ENCODE results near the gene ERC2. TPM values are rescaled to one million over a fixed set of nuclear protein-coding genes. Genes with fewer than 3 reads are reported as not detected.

Gene ERC2
- total and polyA plus RNA-seq, 8 donors: 1.2 to 4.8 (median 2.3) TPM

- 74 to 97% methylated on average over 5 of the region's 5 CpGs for WGBS, 2 donors
- no peak for ATAC-seq
- Histone ChIP-seq H3K4me1 (no peaks in the 10 kb centered on the region), H3K4me3 (no peak overlapping the region), H3K27ac (no peak overlapping the region), H3K27me3 (no peaks in the 10 kb centered on the region), H3K9me3 (no peaks in the 10 kb centered on the region), H3K36me3 (no peaks in the 10 kb centered on the region)
- TF ChIP-seq CTCF (IDR thresholded peaks at IDR 0.05): no peak
- no peak for DNase-seq
- FAIRE-seq: no peak
- intact Hi-C loops (cut with DNase I): loop anchor here in 1 of 3 donors (10.0 kb wide), 1 partner anchor 411 kb away; the partner anchor contains the start of gene WNT5A
These were observed 572.2 kb downstream of the ERC2 start for GRCh38 chr3:55895897-55896566.

GRCh38 chr3:55894605-55895004 is 573.7 kb downstream of the ERC2 start:
- Histone ChIP-seq H3K36me3 (no peaks in the 10 kb centered on the region), H3K27me3 (no peaks in the 10 kb centered on the region), H3K9me3 (no peaks in the 10 kb centered on the region), H3K4me3 (no peak overlapping the region), H3K4me1 (no peaks in the 10 kb centered on the region), H3K27ac (no peak overlapping the region)
- no peak for TF ChIP-seq CTCF (IDR thresholded peaks at IDR 0.05)
- 83 to 94% methylated on average over 2 of the region's 2 CpGs for WGBS, 2 donors
- intact Hi-C loops (cut with DNase I): loop anchor here in 1 of 3 donors (10.0 kb wide), 1 partner anchor 410 kb away; the partner anchor contains the start of gene WNT5A
- no peak for DNase-seq
- no peak for FAIRE-seq
- no peak for ATAC-seq

- no peaks in the 10 kb centered on the region for H3K9me3 ChIP-seq
- no peaks in the 10 kb centered on the region for H3K4me1 ChIP-seq
- no peak overlapping the region for H3K27ac ChIP-seq
- no peaks in the 10 kb centered on the region for H3K36me3 ChIP-seq
- H3K27me3 ChIP-seq: no peaks in the 10 kb centered on the region
- no peak for DNase-seq
- no peak overlapping the region for H3K4me3 ChIP-seq
- no peak for FAIRE-seq
- intact Hi-C loops (cut with DNase I): loop anchor here in 1 of 3 donors (10.0 kb wide), 1 partner anchor 408 kb away; the partner anchor contains the start of gene WNT5A
- no peak for TF ChIP-seq CTCF (IDR thresholded peaks at IDR 0.05)
- ATAC-seq: no peak
- 69 to 78% methylated on average over 4 of the region's 4 CpGs for WGBS, 2 donors
These were observed 575.1 kb downstream of the ERC2 start for GRCh38 chr3:55893045-55893664.

- Histone ChIP-seq H3K4me1 (no peaks in the 10 kb centered on the region), H3K27ac (no peak overlapping the region), H3K27me3 (no peaks in the 10 kb centered on the region), H3K9me3 (no peaks in the 10 kb centered on the region), H3K36me3 (no peaks in the 10 kb centered on the region), H3K4me3 (no peak overlapping the region)
- ATAC-seq: no peak
- 64 to 76% methylated on average over 1 to 2 of the region's 2 CpGs for WGBS, 2 donors
- TF ChIP-seq CTCF (IDR thresholded peaks at IDR 0.05): no peak
- intact Hi-C loops (cut with DNase I): loop anchor here in 1 of 3 donors (10.0 kb wide), 1 partner anchor 406 kb away; the partner anchor contains the start of gene WNT5A
- DNase-seq: no peak
- FAIRE-seq: no peak
These were observed 577.2 kb downstream of the ERC2 start for GRCh38 chr3:55891106-55891505.
